HEK293 (cell line): Measurements from ENCODE around the gene DARS2.
"Not testable (repeated sequence)": the region's sequence is repeated elsewhere in the genome, so short reads cannot be mapped to it uniquely, and the experiment has no call there.

Source experiments
- CTCF ChIA-PET: fragments of 350-600 bp; formaldehyde crosslinking; extraction: SDS; loops from one replicate; lab custom pipeline; 2021; ENCODE audit warnings: antibody characterized with exemption; lab: Yijun Ruan, JAX
- POLR2A ChIA-PET: fragments of 300-600 bp; formaldehyde crosslinking; extraction: SDS; loops from one replicate; lab custom pipeline; 2020; ENCODE audit warnings: antibody characterized with exemption, inconsistent platforms; lab: Yijun Ruan, JAX
- H3K27ac ChIP-seq: fragments of 200-500 bp; sonication (Bioruptor generic); 2 replicates; pipeline ENCODE4 v1.5.1; 2014; ENCODE audit warnings: low read depth, low read length, control low read depth, inconsistent platforms; ENCODE audit errors: extremely low read depth
- H3K36me3 ChIP-seq, 2 experiments: fragments of 200-500 bp in 1 of 2; sonication (Bioruptor generic) in 1 of 2; 1 replicate in 1 of 2; 2 replicates in 1 of 2; pipeline ENCODE4 v1.5.1; 2014 to 2017; ENCODE audit warnings: inconsistent platforms in 2 of 2, low read length in 2 of 2; ENCODE audit not compliant: control insufficient read depth in 2 of 2, insufficient read depth in 1 of 2
- H3K4me1 ChIP-seq: fragments of 200-500 bp; sonication (Bioruptor generic); 2 replicates; pipeline ENCODE4 v1.5.1; 2014; ENCODE audit warnings: mild to moderate bottlenecking, low read length, inconsistent platforms; ENCODE audit not compliant: control insufficient read depth, insufficient read depth
- H3K4me3 ChIP-seq: 2 replicates; pipeline ENCODE4 v1.5.1; 2011; ENCODE audit warnings: low read depth, mild to moderate bottlenecking, control low read depth, low read length, moderate library complexity
- H3K9me3 ChIP-seq: fragments of 200-500 bp; sonication (Bioruptor generic); 2 replicates; pipeline ENCODE4 v1.5.1; 2014; ENCODE audit warnings: low read depth, low read length, inconsistent platforms; ENCODE audit not compliant: control insufficient read depth, insufficient read depth
- HOXA7 ChIP-seq: sonication (generic); formaldehyde crosslinking; IDR thresholded peaks from 2 replicates; pipeline ENCODE4 v1.8.1; 2022; ENCODE audit warnings: missing genetic modification reagents, borderline replicate concordance
- IKZF3 ChIP-seq: fragments of 450-650 bp; IDR thresholded peaks from 2 replicates; pipeline ENCODE4 v1.5.0; 2018; ENCODE audit warnings: missing biosample characterization, mild to moderate bottlenecking, missing genetic modification characterization, moderate library complexity
- KLF16 ChIP-seq: fragments of 450-650 bp; formaldehyde crosslinking; IDR thresholded peaks from 2 replicates; pipeline ENCODE4 v1.5.1; 2017; ENCODE audit warnings: missing biosample characterization, missing genetic modification characterization
- KLF9 ChIP-seq: fragments of 450-650 bp; formaldehyde crosslinking; IDR thresholded peaks from 2 replicates; pipeline ENCODE4 v1.5.1; 2016; ENCODE audit warnings: missing biosample characterization, missing genetic modification characterization, low read depth
- SCRT1 ChIP-seq: fragments of 450-650 bp; formaldehyde crosslinking; IDR thresholded peaks from 2 replicates; pipeline ENCODE4 v1.5.1; 2016; ENCODE audit warnings: missing biosample characterization, missing genetic modification characterization, borderline replicate concordance
- SCRT2 ChIP-seq: fragments of 450-650 bp; formaldehyde crosslinking; IDR thresholded peaks from 2 replicates; pipeline ENCODE4 v1.5.1; 2016; ENCODE audit warnings: missing biosample characterization, missing genetic modification characterization
- SP2 ChIP-seq: fragments of 450-650 bp; formaldehyde crosslinking; IDR thresholded peaks from 2 replicates; pipeline ENCODE4 v1.5.1; 2016; ENCODE audit warnings: missing biosample characterization, missing genetic modification characterization
- ZBTB17 ChIP-seq: fragments of 450-650 bp; formaldehyde crosslinking; IDR thresholded peaks from 2 replicates; pipeline ENCODE4 v1.5.1; 2016; ENCODE audit warnings: missing biosample characterization, missing genetic modification characterization
- ZFP37 ChIP-seq: fragments of 450-650 bp; formaldehyde crosslinking; IDR thresholded peaks from 2 replicates; pipeline ENCODE4 v1.5.1; 2016; ENCODE audit warnings: missing biosample characterization, missing genetic modification characterization
- ZNF146 ChIP-seq: fragments of 450-650 bp; formaldehyde crosslinking; IDR thresholded peaks from 2 replicates; pipeline ENCODE4 v1.5.1; 2016; ENCODE audit warnings: missing biosample characterization, missing genetic modification characterization
- ZNF2 ChIP-seq: fragments of 450-650 bp; formaldehyde crosslinking; IDR thresholded peaks from 2 replicates; pipeline ENCODE4 v1.5.1; 2016; ENCODE audit warnings: missing biosample characterization, missing genetic modification characterization
- ZNF280D ChIP-seq: fragments of 450-650 bp; formaldehyde crosslinking; IDR thresholded peaks from 2 replicates; pipeline ENCODE4 v1.5.1; 2016; ENCODE audit warnings: missing biosample characterization, missing genetic modification characterization
- ZNF350 ChIP-seq: fragments of 450-650 bp; formaldehyde crosslinking; IDR thresholded peaks from 2 replicates; pipeline ENCODE4 v1.5.0; 2017; ENCODE audit warnings: missing biosample characterization, mild to moderate bottlenecking, missing genetic modification characterization
- ZNF391 ChIP-seq: fragments of 450-650 bp; formaldehyde crosslinking; IDR thresholded peaks from 2 replicates; pipeline ENCODE4 v1.5.1; 2016; ENCODE audit warnings: low read depth, missing biosample characterization, missing genetic modification characterization, borderline replicate concordance
- ZNF501 ChIP-seq: fragments of 450-650 bp; formaldehyde crosslinking; IDR thresholded peaks from 2 replicates; pipeline ENCODE4 v1.5.1; 2016; ENCODE audit warnings: missing biosample characterization, missing genetic modification characterization
- ZNF514 ChIP-seq: fragments of 450-650 bp; formaldehyde crosslinking; IDR thresholded peaks from 2 replicates; pipeline ENCODE4 v1.5.1; 2016; ENCODE audit warnings: missing biosample characterization, missing genetic modification characterization
- ZNF530 ChIP-seq: fragments of 450-650 bp; formaldehyde crosslinking; IDR thresholded peaks from 2 replicates; pipeline ENCODE4 v1.5.1; 2016; ENCODE audit warnings: low read depth, missing biosample characterization, missing genetic modification characterization
- ZNF561 ChIP-seq: fragments of 450-650 bp; IDR thresholded peaks from 2 replicates; pipeline ENCODE4 v1.5.1; 2018; ENCODE audit warnings: missing biosample characterization, missing genetic modification characterization, borderline replicate concordance
- ZNF624 ChIP-seq: fragments of 450-650 bp; formaldehyde crosslinking; IDR thresholded peaks from 2 replicates; pipeline ENCODE4 v1.5.1; 2017; ENCODE audit warnings: missing biosample characterization, missing genetic modification characterization
- ZNF670 ChIP-seq: fragments of 450-650 bp; formaldehyde crosslinking; IDR thresholded peaks from 2 replicates; pipeline ENCODE4 v1.5.1; 2016; ENCODE audit warnings: missing biosample characterization, missing genetic modification characterization, low read depth
- ZSCAN16 ChIP-seq: fragments of 450-650 bp; formaldehyde crosslinking; IDR thresholded peaks from 2 replicates; pipeline ENCODE4 v1.5.1; 2016; ENCODE audit warnings: missing biosample characterization, missing genetic modification characterization
- TF ChIP-seq, protein P1 (sequence below): fragments of 450-650 bp; formaldehyde crosslinking; IDR thresholded peaks from 2 replicates; pipeline ENCODE4 v1.5.1; 2016; ENCODE audit warnings: missing biosample characterization, missing genetic modification characterization

DARS2 gene

DNA sequence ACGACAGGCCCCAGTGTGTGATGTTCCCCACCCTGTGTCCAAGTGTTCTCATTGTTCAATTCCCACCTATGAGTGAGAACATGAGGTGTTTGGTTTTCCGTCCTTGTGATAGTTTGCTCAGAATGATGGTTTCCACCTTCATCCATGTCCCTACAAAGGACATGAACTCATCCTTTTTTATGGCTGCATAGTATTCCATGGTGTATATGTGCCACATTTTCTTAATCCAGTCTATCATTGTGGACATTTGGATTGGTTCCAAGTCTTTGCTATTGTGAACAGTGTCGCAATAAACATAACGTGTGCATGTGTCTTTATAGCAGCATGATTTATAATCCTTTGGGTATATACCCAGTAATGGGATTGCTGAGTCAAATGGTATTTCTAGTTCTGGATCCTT is 56.6 kb downstream of the DARS2 start:
- H3K4me1 ChIP-seq, H3K4me3 ChIP-seq, POLR2A ChIA-PET: not testable (repeated sequence)
- H3K36me3 ChIP-seq, result peaks cover 0 to 27% of the 10 kb centered on the region in 2 experiments; a peak in 2 of 3 replicates
- TF ChIP-seq ZNF146 (tag by site-specific recombination) (peak; percentile 97), ZNF280D (0 out of 2 replicates have a peak, but pooled peaks have one; percentile 57)
- TF ChIP-seq, protein P1, sequence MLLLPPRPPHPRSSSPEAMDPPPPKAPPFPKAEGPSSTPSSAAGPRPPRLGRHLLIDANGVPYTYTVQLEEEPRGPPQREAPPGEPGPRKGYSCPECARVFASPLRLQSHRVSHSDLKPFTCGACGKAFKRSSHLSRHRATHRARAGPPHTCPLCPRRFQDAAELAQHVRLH (tag by site-specific recombination), result peak; percentile 70
- TF ChIP-seq, all 188 proteins: peak for 3; not testable (repeated sequence) for 185
- H3K9me3 ChIP-seq, CTCF ChIA-PET, H3K27ac ChIP-seq: not testable (repeated sequence)

DNA sequence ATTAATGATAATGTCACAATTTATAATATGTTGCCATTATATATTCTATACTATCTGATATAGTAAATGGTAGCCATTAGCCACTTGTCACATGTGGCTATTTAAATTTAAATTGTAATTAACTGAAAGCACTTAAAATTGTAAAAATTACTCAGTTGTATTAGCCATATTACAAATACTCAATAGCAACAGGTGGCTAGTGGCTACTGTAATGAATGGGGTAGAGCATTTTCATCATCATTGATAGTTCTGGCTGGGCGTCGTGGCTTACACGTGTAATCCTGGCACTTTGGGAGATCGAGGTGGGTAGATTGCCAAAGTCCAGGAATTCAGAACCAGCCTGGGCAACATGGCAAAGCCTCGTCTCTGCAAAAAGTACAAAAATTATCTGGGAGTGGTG is 60.2 kb downstream of the DARS2 start:
- Histone ChIP-seq H3K4me1 (no peaks in the 10 kb centered on the region), H3K4me3 (no peak overlapping the region), H3K27ac (no peak overlapping the region), H3K9me3 (no peaks in the 10 kb centered on the region), H3K36me3 (peaks cover 0 to 28% of the 10 kb centered on the region in 2 experiments; a peak in 2 of 3 replicates)
- TF ChIP-seq ZNF391, result no peak
- TF ChIP-seq SCRT1 (tag by site-specific recombination), result peak; percentile 56; the same call in 1 of the 2 replicates
- TF ChIP-seq ZNF350 (tag by site-specific recombination), result no peak
- TF ChIP-seq SCRT2 (tag by site-specific recombination), result peak; percentile 87
- ChIA-PET POLR2A (no interaction called here), CTCF (no interaction called here)

DNA sequence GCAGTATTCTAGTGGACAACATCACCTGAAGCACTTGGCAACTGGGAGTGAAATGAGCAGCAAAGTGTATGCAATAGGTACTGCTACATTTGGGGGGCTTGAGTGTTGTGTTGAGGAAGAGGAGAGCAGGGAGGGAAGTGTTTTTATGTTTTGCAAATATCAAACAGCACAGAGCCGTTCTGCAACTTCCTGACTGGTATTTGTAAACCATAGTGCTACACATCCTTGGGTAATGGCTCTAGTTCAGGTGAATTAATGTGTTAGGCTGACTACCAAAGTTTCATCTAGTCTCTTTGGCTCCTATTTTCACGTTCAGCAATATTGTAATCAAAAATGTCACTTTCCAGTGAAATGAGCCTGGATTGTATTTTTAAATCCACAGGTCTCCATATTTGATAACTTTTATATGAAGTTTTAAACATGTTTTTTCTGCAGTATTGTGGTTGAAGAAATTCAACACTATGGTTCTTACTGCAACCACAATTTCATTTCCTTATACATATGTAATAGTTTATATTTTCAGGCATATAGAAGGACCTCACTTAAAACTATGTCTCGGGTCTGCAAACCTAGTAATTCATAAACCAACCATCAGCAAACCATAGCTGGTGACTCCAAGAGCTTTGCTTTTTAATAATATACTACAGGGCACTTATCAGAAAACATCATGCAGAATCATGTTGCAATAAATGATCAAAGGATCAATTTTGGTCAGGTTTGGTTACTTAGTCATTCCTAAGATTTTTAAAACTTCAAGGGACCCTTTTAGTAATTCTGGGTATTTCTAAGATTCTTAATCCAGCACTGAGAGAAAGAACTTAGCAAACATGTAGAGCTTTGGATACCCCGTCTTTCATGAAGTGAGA is 62.5 kb downstream of the DARS2 start:
- no peaks in the 10 kb centered on the region for H3K4me1 ChIP-seq
- no peak overlapping the region for H3K27ac ChIP-seq
- CTCF ChIA-PET, result interaction anchor here (0.8 kb wide), 1 partner anchor 1242 kb away, joined by 3 read pairs; no protein-coding TSS in a partner anchor
- H3K9me3 ChIP-seq, result no peaks in the 10 kb centered on the region
- no peak overlapping the region for H3K4me3 ChIP-seq
- TF ChIP-seq ZSCAN16 (tag by site-specific recombination) (no peak), IKZF3 (no peak), SP2 (no peak), HOXA7 (CRISPR knock-in tag) (no peak), ZNF2 (tag by site-specific recombination) (no peak), ZNF514 (tag by site-specific recombination) (no peak), ZNF530 (tag by site-specific recombination) (no peak), ZNF624 (no peak), ZNF670 (tag by site-specific recombination) (no peak), ZNF561 (tag by site-specific recombination) (no peak), KLF16 (tag by site-specific recombination) (no peak), ZBTB17 (tag by site-specific recombination) (no peak), KLF9 (tag by site-specific recombination) (no peak), ZFP37 (tag by site-specific recombination) (no peak), ZNF501 (tag by site-specific recombination) (no peak)
- peaks cover 0 to 28% of the 10 kb centered on the region in 2 experiments; a peak in 2 of 3 replicates for H3K36me3 ChIP-seq
- POLR2A ChIA-PET, result interaction anchor here (1.2 kb wide), 1 partner anchor 19 kb away, joined by 7 read pairs; the partner anchor contains the start of genes GAS5 and ZBTB37
